Measurements from ENCODE around the gene EFEMP2. TPM values are rescaled to one million over a fixed set of nuclear protein-coding genes. Genes with fewer than 3 reads are reported as not detected.
"Not testable (repeated sequence)": the region's sequence is repeated elsewhere in the genome, so short reads cannot be mapped to it uniquely, and the experiment has no call there.

The EFEMP2 gene
- polyA plus RNA-seq, 5 donors = 107 to 194 (median 144) TPM

DNA sequence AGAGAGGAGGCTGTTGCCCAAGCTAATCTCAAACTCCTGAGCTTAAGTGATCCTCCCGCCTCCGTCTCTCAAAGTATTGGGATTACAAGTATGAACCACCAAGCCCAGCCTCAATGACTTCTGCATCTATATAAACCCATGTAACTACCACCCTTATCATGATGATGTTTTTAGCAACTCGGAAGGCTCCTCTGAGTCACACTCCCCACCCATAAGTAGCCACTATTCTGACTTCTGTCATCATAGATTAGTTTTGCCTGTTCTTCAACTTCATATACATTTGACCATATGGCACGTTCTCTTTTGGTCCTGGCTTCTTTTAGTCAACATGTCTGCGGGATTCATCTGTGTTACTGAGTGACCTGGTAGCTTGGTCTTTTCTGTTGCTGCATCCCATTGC, 34.0 kb upstream of the EFEMP2 start:
- DNase-seq = no peak

GRCh38 chr11:65903715-65904114, 31.1 kb upstream of the EFEMP2 start:
- DNase-seq = no peak

DNA sequence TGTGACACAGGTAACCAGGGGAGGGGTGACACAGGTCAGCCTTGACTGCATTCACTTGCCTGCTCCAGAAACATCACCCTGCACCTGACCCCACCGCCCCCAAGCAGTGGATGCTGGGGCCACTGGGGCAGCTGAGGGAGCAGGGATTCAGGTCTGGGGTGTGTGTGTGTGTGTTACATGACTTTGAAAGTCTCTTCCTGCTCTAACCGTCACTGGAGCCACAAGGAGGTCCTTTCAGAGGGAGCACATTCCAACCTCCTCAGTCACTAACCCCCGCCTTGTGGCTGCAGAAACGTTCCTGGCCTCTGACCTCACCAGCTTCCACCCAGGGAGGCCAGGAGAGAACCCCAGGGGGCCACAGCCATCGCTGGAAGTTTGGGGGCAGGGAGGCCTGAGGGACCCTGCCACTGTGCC, 30.5 kb upstream of the EFEMP2 start:
- DNase-seq = no peak

DNA sequence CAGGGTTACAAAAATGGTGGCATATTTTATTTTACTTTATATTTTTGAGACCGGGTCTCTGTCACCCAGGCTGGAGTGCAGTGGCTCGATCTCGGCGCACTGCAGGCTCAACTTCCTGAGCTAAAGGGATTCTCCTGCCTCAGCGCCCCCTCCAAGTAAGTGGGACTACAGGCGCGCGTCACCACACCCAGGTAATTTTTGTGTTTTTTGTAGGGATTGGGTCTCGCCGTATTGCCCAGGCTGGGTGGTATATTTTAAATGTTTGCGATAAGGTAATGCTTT, 28.2 kb upstream of the EFEMP2 start:
- DNase-seq = no peak

DNA sequence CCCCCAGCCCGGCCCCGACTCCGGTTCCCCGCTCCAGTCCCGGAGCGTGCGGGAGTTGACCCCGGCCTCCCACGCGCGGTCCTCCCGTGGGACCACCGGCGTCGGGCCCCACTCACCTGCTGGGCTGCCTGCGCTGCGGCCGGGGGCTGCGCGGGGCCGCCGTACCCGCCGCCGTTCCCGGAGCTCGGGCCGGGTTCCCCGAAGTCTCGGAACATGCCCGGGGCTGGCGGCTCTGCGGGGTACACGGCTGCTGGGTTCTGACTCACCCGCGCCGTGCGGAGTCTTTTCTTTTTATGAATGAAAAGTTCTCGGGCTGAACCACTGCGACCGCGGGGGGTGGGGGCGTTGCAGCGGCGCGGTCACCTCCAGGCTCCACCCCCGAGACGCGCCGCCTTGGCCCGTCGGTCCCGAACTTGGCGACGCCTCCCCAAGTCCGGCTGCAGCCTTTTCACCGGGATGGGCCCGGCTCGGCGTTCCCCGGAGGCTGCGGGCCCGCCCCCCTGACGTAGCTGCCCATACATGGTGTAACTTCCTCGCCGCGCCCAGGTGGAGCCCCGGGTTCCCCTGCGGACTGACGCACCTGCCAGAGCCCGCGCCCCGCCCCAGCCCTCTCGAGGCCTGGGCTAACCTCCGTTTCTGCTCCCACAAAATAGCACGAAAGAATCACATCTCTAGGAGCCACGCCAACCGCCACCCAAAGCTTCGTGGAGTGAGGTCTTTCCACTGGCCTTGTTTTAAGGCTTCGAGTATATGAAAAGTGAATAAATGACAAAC, 27.7 kb upstream of the EFEMP2 start, which contains the start of gene FOSL1:
FOSL1 (minus strand) TSS at position 264 of the 774 bp plus-strand sequence; CDS start at position 215, 49 bp downstream.
- DNase-seq = peak; percentile 61 to 65

GRCh38 chr11:65899356-65900124, 26.9 kb upstream of the EFEMP2 start:
- DNase-seq = peak in 1 of 2 donors; percentile 13

GRCh38 chr11:65898656-65899355, 26.2 kb upstream of the EFEMP2 start:
- no peak for DNase-seq

DNA sequence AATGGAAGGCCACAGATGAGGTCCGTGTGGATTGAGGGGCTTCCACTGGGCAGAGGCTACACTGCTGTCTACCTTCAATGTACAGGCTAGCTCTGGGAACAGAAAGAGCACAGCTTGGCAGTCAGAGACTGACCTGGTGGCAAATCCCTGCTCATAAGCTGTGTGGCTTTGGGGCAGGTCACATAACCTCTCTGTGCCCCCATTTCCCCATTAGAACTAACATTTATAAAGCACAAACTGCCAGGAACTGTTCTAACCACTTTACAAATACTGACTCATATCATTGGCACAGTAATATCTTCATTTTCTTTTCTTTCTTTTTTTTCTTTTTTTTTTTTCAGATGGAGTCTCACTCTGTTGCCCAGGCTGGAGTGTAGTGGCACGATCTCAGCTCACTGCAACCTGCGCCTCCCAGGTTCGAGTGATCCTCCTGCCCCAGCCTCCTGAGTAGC, 24.4 kb upstream of the EFEMP2 start:
- no peak for DNase-seq

- DNase-seq = no peak
Measured at GRCh38 chr11:65896034-65896999, 23.7 kb upstream of the EFEMP2 start.

DNA sequence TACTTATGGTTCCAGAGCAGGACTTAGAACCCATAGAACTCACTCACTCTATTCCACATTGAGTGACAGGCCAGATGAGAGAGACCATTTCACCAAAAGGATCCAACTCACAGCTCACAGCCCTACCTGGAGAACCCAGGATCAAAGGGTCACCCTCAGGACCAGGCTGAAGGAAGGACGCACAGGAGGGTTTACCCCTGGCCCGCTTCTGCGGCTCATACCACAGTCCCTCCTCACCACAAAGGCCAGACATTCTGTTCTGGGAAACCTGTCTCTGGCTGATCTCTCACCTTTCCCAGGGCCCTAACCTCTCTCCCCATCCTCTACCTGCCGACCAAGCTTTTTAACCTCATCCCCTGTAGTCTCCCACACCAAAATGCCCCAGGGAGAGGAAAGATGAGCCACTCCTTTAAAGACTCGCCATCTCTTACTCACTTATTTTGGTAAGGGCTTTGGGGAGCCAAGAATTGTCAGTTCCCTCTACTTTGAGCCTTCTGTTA, 22.9 kb upstream of the EFEMP2 start:
- no peak for DNase-seq

DNA sequence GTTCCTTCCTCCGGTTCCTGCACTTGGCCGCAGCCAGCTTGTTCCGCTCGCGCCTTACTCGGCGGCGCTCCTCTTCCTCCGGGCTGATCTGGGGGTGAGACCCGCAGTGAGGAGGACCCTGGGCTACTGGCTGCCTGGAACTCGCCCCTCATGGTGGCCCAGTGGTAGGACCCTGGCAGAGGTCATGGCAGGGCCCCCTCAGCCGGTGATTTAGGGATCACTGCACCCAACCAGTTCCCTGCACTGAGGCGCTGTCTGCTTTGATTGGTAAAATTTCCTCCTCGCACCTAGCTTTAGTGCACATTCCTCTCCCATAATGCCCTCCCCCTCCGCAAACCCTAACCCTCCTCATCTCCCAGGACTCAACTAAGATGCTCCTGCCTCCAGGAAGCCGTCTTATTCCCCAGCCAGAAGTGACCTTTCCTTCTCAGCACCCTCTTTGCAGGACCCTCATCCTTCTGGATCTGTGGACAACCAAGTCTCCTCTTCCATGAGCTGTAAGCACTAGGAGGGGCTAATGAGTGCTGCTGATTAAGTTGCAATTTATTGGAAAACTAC, 21.5 kb upstream of the EFEMP2 start:
- no peak for DNase-seq

GRCh38 chr11:65892661-65893317, 20.2 kb upstream of the EFEMP2 start:
- DNase-seq = no peak

- DNase-seq = not testable (repeated sequence)
Measured at GRCh38 chr11:65892137-65892540, 19.5 kb upstream of the EFEMP2 start.

GRCh38 chr11:65891219-65892136, 18.9 kb upstream of the EFEMP2 start:
- DNase-seq = no peak

DNA sequence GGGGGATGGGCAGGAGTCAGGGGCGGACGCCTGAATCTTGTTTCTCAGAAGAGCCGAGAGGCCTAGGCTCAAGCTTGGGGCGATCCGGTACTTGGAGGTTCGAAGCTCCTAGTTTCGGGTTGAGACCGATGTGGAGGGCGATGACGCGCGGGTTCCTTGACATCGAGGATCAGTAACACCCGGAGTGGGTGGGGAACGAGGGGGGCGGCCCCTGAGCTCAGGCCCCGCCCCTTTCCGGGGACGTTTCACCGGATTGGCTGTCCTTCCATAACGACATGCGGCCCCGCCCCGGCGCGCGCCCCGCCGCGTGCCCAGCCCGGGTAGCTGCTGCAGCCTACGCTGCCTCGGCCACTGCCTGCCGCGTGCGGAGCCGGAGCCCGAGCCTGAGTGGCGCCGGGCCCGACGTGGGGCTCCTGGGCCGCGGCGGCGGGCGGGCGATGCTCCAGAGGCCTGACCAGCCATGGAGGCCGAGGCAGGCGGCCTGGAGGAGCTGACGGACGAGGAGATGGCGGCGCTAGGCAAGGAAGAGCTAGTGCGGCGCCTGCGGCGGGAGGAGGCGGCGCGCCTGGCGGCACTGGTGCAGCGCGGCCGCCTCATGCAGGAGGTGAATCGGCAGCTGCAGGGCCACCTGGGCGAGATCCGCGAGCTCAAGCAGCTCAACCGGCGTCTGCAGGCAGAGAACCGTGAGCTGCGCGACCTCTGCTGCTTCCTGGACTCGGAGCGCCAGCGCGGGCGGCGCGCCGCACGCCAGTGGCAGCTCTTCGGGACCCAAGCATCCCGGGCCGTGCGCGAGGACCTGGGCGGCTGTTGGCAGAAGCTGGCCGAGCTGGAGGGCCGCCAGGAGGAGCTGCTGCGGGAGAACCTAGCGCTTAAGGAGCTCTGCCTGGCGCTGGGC, 18.0 kb upstream of the EFEMP2 start, which contains the start of gene CCDC85B:
CCDC85B (plus strand) TSS at position 350 of the 895 bp plus-strand sequence; CDS start at position 461, 111 bp downstream.
- peak; percentile 96 to 98 for DNase-seq

GRCh38 chr11:65888163-65888814, 15.7 kb upstream of the EFEMP2 start, which contains the start of gene FIBP:
Gene FIBP (minus strand): TSS chr11:65888471. CDS start chr11:65888418, 53 bp downstream.
- peak; percentile 97 for DNase-seq

- no peak for DNase-seq
Measured at GRCh38 chr11:65887723-65888162, 15.1 kb upstream of the EFEMP2 start.

All from right lung (tissue), 5 donors.